NOMO-1 treated with dmso at 0.1 percent for 144 hours (cell line): ENCODE measurements around the gene SLC9A6.
"Not testable (repeated sequence)": the region's sequence is repeated elsewhere in the genome, so short reads cannot be mapped to it uniquely, and the experiment has no call there.

Source experiments
- DNase-seq: peaks from one replicate; lab custom pipeline; 2025; ENCODE audit not compliant: unreplicated experiment; lab: John Stamatoyannopoulos, UW

Gene SLC9A6

DNA sequence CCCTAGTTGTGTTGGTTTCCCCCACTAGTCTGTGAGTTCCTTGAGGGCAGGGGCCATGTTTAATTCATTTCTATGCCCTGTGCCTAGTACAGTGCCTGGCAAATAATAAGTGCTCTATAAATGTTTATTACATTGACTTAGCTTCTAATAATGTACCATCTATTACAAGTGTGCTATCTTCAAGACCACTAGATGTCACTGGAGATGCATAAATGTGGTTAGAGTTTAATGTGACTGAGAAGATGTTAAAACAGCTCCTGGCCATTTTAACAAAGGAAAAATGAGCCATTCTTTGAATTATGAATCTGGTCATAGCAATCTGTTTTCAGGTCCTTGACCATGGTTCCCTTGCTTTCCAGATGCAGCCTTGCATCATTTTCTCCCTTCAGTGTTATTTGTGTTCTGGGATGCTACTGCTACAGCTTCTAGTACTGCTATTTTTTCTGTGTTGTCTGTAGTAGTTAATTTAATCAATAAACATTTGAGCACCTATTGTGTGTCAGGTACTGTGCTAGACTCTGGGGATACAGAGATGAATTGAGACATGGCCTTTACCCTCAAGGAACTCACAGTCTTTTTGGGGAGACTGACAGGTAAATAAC lies 43.2 kb downstream of the SLC9A6 start:
- no peak for DNase-seq

- DNase-seq: no peak
Observed at GRCh38 chrX:136029766-136030165, 44.5 kb downstream of the SLC9A6 start.

- no peak for DNase-seq
Observed at GRCh38 chrX:136030303-136031191, 45.3 kb downstream of the SLC9A6 start.

DNA sequence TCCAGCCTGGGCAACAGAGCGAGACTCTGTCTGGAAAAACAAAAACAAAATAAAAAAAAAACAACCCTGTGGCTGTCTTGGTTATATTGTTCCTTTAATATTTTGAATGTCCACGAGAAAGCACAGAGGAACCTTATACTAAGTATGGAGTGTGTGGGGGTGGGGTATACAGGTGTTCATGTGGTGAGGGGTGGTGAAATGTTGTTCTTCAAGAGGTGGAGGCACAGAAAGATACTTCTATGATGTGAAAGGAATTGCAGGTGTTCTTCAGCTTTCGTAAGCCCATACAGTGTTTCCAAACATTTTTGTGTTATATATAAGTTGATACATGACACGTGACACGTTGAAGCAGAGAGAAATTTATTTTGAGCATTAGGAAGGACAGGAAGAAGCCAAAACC lies 46.4 kb downstream of the SLC9A6 start:
- DNase-seq: no peak

DNA sequence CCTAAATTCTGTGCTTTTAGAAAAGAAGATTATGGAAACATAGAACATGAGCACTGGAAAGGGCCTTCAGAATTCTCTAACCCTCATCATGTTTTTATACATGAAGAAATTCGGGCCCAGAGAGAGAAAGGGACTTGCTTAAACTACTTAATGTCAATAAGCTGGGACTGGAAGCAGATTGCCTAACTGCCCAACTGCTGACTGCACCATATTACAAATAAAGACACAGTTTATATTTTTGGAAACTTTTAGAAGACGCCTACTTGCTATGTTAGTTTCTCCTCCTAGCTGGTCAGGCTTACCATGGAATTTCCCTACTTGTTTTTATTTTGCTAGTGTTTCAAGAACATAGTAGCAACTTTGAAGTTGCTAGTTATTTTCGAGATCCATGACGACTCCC lies 47.1 kb downstream of the SLC9A6 start:
- DNase-seq: no peak

- DNase-seq: no peak
Observed at GRCh38 chrX:136034668-136035067, 49.4 kb downstream of the SLC9A6 start.

DNA sequence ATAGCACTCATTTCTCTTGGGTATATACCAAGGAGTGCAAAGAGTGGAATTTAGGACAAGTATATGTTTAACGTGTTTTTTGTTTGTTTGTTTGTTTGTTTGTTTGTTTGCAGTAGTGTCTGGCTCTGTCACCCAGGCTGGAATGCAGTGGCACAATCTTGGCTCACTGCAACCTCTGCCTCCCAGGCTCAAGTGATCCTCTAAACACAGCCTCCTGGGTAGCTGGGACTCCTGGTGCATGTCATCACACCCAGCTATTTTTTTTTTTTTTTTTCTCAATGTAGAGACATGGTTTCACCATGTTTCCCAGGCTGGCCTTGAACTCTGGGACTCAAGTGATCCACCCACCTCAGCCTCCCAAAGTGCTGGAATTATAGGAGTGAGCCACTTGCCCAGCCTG lies 50.4 kb downstream of the SLC9A6 start:
- no peak for DNase-seq

DNA sequence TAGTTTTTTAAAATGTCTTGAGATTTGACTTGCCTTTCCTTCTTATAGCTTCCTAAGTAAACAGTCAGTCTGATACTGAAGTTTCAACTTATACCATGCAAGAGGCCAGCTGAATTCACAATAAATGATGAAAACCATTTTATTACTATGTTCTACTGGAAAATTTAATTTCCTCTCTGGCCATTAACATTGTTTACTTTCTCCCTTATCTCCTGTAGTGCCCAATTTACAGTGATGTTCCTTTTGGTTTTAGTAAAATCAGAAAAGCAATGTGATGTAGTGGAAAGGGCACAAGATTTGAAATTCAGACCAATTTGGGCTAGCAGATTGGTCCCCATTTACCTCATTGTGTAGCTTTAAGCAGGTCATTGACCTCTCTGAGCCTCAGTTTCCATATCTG lies 54.2 kb downstream of the SLC9A6 start:
- no peak for DNase-seq

DNA sequence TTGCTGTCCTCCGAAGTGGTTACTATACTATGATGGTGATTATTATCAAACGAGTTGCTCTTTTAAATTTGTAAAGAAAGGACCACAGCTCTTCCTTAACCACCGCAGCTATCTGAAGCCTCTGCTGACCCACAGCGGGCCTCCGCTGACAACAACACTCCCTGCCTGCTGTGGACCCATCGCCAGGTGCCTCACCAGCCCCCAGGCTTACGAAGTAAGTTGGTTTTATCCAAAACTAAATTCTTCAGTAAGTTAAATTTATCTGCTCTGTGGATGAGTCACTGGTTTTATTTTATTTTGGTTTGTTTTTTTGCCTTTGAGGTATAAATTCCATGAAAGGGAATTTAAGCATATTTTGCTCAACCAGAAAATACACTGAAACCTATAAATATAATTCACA lies 54.7 kb downstream of the SLC9A6 start:
- DNase-seq: no peak

DNA sequence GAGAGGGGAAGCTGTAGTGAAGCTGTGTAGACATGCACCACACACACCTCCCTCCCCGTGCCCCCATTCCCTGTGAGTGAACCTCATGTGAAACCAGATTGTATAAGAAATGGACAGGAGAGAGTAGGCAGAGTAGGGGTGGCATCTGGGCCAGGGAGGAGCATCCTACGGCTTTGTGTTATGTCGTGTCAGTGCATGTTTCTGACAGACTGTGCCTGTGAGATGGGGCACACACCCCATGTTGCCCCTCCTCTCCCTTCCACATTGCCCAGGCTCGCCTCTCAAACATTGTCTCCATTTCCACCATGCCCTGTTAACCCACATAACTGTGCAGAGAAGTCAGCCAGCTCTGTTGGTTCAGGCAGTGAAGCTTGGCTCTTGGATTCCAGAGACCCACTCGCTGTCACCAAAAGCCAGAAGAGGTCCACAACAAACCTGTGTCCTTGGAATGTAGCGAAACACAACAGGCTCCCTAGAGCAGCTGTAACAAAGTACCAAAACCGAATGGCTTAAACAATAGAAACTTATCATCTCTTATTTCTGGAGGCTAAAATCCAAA lies 56.1 kb downstream of the SLC9A6 start:
- no peak for DNase-seq

- DNase-seq: no peak
Observed at GRCh38 chrX:136045008-136045407, 59.8 kb downstream of the SLC9A6 start.

- no peak for DNase-seq
Observed at GRCh38 chrX:136046295-136047015, 61.2 kb downstream of the SLC9A6 start.

DNA sequence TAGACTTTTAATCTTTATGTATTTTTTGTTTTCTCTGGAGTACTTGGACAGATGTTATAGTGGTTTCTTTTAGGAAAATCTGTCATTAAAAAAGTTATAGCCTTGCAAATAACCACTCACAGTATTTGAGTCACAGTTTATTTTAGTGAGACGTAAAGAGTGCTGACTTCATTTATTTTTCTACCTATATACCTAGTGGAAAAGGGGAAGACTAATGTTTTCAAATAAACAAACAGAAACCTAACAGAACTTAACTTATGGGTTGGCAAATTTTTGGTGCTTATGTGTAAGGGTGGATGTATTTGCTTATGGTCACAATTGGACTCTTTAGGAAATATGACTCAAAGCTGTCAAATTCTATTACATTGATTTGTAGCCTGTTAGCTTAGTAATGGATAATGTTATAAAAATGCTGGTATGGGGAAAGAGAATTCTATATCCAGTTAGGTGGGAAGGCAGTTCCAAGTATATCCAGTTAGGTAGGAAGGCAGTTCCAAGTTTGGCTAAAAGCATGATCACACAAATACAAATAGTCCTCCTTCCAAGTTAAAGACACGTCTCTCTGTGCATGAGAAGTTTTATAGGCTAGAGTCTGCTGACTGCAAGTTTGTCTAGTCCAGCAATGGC lies 61.9 kb downstream of the SLC9A6 start:
- DNase-seq: no peak

DNA sequence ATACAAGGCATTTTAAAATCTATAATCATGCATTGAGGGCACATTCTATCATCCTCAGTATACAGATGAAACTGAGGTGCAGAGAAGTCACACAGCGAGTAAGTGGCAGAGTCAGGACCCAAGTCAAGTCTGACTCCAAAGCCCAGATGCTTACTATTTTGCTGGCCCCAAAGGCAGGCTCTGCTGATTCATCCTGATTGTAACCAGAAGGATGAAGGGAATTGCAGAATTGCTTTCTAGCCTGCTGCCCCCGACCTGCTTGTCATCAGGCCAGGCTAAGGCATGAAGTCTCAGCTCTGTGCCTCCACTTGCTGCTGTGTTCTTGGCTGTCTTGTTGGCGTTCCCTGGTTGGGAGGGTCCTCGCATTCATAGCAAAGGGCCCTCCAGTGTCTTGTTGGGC lies 62.7 kb downstream of the SLC9A6 start:
- no peak for DNase-seq

DNA sequence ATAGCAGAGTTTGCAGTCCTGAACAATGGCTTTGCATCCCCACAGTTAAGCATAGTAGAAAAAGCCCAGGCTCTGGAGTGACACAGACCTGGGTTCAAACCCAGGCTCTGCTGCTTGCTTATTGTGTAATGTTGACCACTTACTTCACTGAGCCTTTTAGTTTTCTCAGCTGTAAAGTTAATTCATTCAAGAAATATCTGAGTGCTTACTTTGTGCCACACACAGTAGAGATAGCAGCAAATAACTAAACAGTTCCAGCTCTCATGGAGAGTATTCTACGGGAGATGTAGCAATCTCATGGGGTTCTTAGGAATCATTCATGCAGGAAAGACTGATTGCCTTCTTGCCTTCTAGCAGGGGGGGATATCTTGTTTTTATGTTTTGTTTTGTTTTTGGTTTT lies 63.2 kb downstream of the SLC9A6 start:
- no peak for DNase-seq

DNA sequence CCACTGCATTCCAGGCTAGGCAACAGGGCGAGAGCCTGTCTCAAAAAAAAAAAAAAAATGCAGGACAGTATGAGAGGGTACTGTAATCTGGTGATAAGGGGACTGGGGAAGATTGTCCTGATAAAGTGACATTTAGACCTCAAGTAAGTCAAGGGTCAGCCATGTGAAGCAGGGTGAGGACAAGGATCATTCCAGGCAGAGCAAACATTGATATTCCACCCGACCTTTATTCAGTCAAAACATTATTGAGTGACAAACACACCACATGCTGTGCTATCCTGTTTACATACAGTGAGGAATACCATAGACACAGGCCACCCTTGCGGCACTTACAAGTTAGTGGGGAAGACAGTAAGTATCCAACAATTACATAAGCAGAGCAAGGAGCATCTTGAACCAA lies 64.4 kb downstream of the SLC9A6 start:
- DNase-seq: no peak

GRCh38 chrX:136050875-136051274 lies 65.6 kb downstream of the SLC9A6 start:
- DNase-seq: not testable (repeated sequence)

DNA sequence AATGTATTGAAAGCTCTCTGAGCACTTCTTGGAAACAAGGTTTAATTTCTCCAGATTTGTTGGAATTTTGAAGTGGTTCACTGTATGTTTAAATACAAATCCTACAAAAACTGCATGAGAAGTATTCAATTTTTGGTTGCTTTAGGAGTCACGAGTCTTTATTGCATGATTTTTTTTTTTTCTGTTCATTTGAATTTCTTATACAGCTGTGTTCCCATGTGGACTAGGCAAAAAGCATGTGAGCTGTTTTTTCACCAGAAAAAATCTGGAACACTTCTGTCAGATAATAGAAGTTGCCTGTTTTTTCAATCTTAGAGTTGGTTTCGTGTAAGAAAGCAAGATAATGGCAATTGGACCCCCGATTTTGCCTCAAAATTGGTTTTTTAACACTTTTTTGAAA lies 66.4 kb downstream of the SLC9A6 start:
- DNase-seq: no peak

DNA sequence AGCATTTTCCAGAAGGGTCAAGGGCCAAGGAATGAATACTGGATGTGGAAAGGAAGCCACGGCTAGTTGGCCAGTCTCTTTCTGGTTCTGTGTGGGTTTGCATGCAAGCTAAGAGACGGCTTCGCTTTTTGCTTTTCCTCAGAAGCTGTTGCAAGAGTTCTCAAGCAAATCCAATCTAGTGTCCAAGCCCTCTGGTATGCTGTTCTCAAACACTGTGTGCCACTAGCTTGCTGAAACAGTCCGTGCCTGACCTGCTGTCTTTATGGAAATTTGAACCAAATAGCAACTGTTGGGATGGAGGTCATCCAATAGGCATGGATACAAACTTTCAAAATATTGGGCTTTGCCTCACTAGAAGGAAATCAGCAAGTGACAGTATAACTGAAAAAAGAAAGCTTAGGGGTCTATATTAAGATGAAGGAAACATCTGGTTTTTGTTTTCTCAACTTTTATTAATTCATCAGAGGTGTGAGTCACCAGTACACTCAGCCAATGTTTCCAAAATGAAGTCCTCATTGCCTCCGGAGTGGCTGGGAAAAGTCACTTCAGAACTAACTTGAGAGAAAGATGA lies 70.5 kb downstream of the SLC9A6 start:
- no peak for DNase-seq

DNA sequence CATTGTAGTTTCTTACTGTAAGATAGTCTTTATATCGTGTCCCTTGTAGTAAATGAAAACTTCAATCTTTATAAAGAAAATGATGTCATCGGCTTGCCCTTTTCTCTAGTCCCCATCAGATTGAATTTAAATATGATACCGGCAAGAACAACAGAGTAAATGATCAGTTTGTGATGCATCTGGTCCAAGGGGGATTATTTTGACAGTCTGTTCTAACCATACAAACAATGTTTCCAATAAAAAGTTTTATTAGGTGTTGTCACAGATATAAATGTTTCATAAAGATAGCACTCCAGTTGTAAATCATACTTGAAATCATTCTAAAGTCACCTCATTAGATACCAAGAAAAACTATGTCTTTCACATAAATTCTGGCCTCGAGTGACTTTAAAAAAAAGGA lies 72.3 kb downstream of the SLC9A6 start:
- DNase-seq: no peak

- DNase-seq: no peak
Observed at GRCh38 chrX:136059350-136059749, 74.1 kb downstream of the SLC9A6 start.
